Measurements from ENCODE around the gene TXNDC11. TPM values are rescaled to one million over a fixed set of nuclear protein-coding genes. Genes with fewer than 3 reads are reported as not detected.

TXNDC11 gene
- total RNA-seq, 1 donor from 2014 or later, result 29.0 TPM

GRCh38 chr16:11691771-11692170 lies 50.9 kb downstream of the TXNDC11 start:
- H3K27me3 Mint-ChIP-seq (ENCODE audit: low read depth, unreplicated experiment), result no peaks in the 10 kb centered on the region
- no peak for DNase-seq (ENCODE audit: low read depth)
- Histone ChIP-seq H3K27me3 (ENCODE audit: insufficient read depth, low read length) (no peaks in the 10 kb centered on the region), H3K4me1 (ENCODE audit: insufficient read depth, low read length) (peaks cover under 1% of the 10 kb centered on the region), H3K4me2 (ENCODE audit: low read length) (no peak overlapping the region), H3K4me3 (ENCODE audit: insufficient read depth, low read depth, low read length) (no peak overlapping the region), H3K9me3 (ENCODE audit: insufficient read depth, low read depth, low read length) (no peaks in the 10 kb centered on the region), H2AFZ (ENCODE audit: low read depth, low read length) (no peak overlapping the region), H3K79me2 (ENCODE audit: insufficient read depth, low read length) (peaks cover 18% of the 10 kb centered on the region), H4K20me1 (ENCODE audit: insufficient read depth, low read length) (peaks cover 63% of the 10 kb centered on the region), H3K36me3 (ENCODE audit: insufficient read depth, low read length) (peaks cover 37% of the 10 kb centered on the region), H3K27ac (ENCODE audit: low read depth, low read length) (no peak overlapping the region), H3K9ac (ENCODE audit: low read length) (no peak overlapping the region)
- no peaks in the 10 kb centered on the region for H3K4me1 Mint-ChIP-seq (ENCODE audit: low read depth, unreplicated experiment)
- FAIRE-seq, result no peak
- no peak overlapping the region for H3K4me3 Mint-ChIP-seq (ENCODE audit: unreplicated experiment)
- no peaks in the 10 kb centered on the region for H3K9me3 Mint-ChIP-seq (ENCODE audit: unreplicated experiment)
- H3K27ac Mint-ChIP-seq (ENCODE audit: unreplicated experiment), result no peak overlapping the region
- TF ChIP-seq EZH2 (IDR thresholded peaks at IDR 0.05; ENCODE audit: insufficient read depth, low read length), result no peak
- no peak for TF ChIP-seq CTCF (IDR thresholded peaks at IDR 0.05; ENCODE audit: insufficient read depth, low read depth, low read length)
- H3K36me3 Mint-ChIP-seq (ENCODE audit: low read depth, unreplicated experiment), result peaks cover 34% of the 10 kb centered on the region

GRCh38 chr16:11691235-11691634 lies 51.4 kb downstream of the TXNDC11 start:
- Mint-ChIP-seq H3K4me1 (ENCODE audit: low read depth, unreplicated experiment) (peaks cover 2% of the 10 kb centered on the region), H3K27me3 (ENCODE audit: low read depth, unreplicated experiment) (no peaks in the 10 kb centered on the region), H3K36me3 (ENCODE audit: low read depth, unreplicated experiment) (peaks cover 36% of the 10 kb centered on the region), H3K4me3 (ENCODE audit: unreplicated experiment) (no peak overlapping the region), H3K9me3 (ENCODE audit: unreplicated experiment) (no peaks in the 10 kb centered on the region), H3K27ac (ENCODE audit: unreplicated experiment) (no peak overlapping the region)
- Histone ChIP-seq H3K9me3 (ENCODE audit: insufficient read depth, low read depth, low read length) (no peaks in the 10 kb centered on the region), H3K9ac (ENCODE audit: low read length) (no peak overlapping the region), H2AFZ (ENCODE audit: low read depth, low read length) (no peak overlapping the region), H3K27me3 (ENCODE audit: insufficient read depth, low read length) (no peaks in the 10 kb centered on the region), H3K36me3 (ENCODE audit: insufficient read depth, low read length) (peaks cover 32% of the 10 kb centered on the region), H3K4me2 (ENCODE audit: low read length) (no peak overlapping the region), H3K4me1 (ENCODE audit: insufficient read depth, low read length) (peaks cover 5% of the 10 kb centered on the region), H4K20me1 (ENCODE audit: insufficient read depth, low read length) (peaks cover 58% of the 10 kb centered on the region), H3K27ac (ENCODE audit: low read depth, low read length) (no peak overlapping the region), H3K79me2 (ENCODE audit: insufficient read depth, low read length) (peaks cover 17% of the 10 kb centered on the region), H3K4me3 (ENCODE audit: insufficient read depth, low read depth, low read length) (no peak overlapping the region)
- DNase-seq (ENCODE audit: low read depth) (no peak), FAIRE-seq (no peak)
- no peak for TF ChIP-seq CTCF (IDR thresholded peaks at IDR 0.05; ENCODE audit: insufficient read depth, low read depth, low read length)
- TF ChIP-seq EZH2 (IDR thresholded peaks at IDR 0.05; ENCODE audit: insufficient read depth, low read length), result no peak

- Mint-ChIP-seq H3K9me3 (ENCODE audit: unreplicated experiment) (no peaks in the 10 kb centered on the region), H3K4me1 (ENCODE audit: low read depth, unreplicated experiment) (peaks cover 2% of the 10 kb centered on the region), H3K36me3 (ENCODE audit: low read depth, unreplicated experiment) (peaks cover 30% of the 10 kb centered on the region), H3K4me3 (ENCODE audit: unreplicated experiment) (no peak overlapping the region), H3K27ac (ENCODE audit: unreplicated experiment) (no peak overlapping the region), H3K27me3 (ENCODE audit: low read depth, unreplicated experiment) (no peaks in the 10 kb centered on the region)
- no peaks in the 10 kb centered on the region for H3K27me3 ChIP-seq (ENCODE audit: insufficient read depth, low read length)
- DNase-seq (ENCODE audit: low read depth), result no peak
- H3K79me2 ChIP-seq (ENCODE audit: insufficient read depth, low read length), result peaks cover 12% of the 10 kb centered on the region
- TF ChIP-seq CTCF (IDR thresholded peaks at IDR 0.05; ENCODE audit: insufficient read depth, low read depth, low read length) (no peak), EZH2 (IDR thresholded peaks at IDR 0.05; ENCODE audit: insufficient read depth, low read length) (no peak)
- no peak overlapping the region for H2AFZ ChIP-seq (ENCODE audit: low read depth, low read length)
- H4K20me1 ChIP-seq (ENCODE audit: insufficient read depth, low read length), result peaks cover 49% of the 10 kb centered on the region
- H3K9ac ChIP-seq (ENCODE audit: low read length), result no peak overlapping the region
- peaks cover 24% of the 10 kb centered on the region for H3K36me3 ChIP-seq (ENCODE audit: insufficient read depth, low read length)
- no peak for FAIRE-seq
- no peak overlapping the region for H3K27ac ChIP-seq (ENCODE audit: low read depth, low read length)
- H3K4me3 ChIP-seq (ENCODE audit: insufficient read depth, low read depth, low read length), result no peak overlapping the region
- no peak overlapping the region for H3K4me2 ChIP-seq (ENCODE audit: low read length)
- H3K9me3 ChIP-seq (ENCODE audit: insufficient read depth, low read depth, low read length), result no peaks in the 10 kb centered on the region
- peaks cover 5% of the 10 kb centered on the region for H3K4me1 ChIP-seq (ENCODE audit: insufficient read depth, low read length)
These were observed 53.4 kb downstream of the TXNDC11 start for GRCh38 chr16:11689031-11689840.
